ENCODE results near the gene DNMT1. TPM values are rescaled to one million over a fixed set of nuclear protein-coding genes. Genes with fewer than 3 reads are reported as not detected.

DNMT1 gene
- total RNA-seq, 1 experiment from 2014 or later = 136 TPM

DNA sequence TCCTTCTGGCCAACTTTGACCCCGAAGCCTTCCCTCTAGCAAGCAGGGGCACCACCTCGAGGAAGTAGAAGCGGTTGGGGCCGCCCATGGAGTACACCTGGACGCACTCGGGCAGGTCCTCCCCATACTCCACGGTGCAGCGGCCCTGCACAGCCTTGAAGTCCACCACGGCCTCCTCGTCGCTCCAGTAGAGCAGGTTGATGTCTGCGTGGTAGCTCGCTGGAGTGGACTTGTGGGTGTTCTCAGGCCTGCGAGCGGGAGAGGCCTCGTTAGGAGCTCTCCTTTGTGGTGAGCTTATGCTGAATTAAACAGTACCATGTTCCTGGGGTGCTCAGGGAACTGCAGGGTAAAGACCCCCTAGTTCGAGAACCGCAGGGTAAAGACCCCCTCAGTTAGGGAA is 52.8 kb downstream of the DNMT1 start:
- no peak for DNase-seq (ENCODE audit: low spot score)

DNA sequence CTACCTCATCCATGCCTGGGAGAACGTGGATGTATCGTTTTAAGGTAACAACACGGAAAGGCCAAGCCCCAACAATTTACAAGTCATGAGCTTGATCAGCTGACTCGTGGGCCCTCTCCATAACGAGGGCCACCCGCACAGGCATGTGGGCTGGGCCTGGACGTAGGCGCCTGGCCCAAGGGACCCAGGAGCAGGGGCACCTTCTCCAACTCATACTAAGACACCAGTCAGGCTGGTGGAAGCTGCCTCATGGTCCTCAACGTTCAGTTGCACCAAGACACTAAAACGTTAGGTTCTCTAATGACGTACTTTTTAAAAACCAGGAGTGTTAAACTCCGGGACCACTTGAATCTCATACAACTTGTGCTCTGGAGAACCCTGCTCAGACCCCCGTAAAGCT is 53.3 kb downstream of the DNMT1 start:
- DNase-seq (ENCODE audit: low spot score) = no peak

DNA sequence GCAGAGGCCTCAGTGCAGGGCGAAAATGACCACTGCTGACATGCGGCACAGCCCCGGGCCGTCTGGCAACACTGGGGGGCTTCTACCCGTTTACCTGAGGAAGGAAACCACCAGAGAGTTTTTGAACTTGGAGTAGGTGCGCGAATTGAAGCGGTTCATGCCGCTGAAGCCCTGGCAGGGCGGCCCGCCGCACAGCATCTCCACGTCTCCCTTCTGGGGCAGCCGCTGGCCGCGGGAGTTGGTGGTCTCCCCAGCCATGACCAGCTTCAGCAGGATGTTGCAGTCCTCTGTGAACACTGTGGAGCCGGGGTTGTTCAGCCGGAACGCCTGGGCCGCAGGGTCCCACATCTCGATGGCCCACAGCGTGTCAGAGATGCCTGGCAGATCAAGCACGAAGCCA is 54.8 kb downstream of the DNMT1 start:
- no peak for DNase-seq (ENCODE audit: low spot score)

DNA sequence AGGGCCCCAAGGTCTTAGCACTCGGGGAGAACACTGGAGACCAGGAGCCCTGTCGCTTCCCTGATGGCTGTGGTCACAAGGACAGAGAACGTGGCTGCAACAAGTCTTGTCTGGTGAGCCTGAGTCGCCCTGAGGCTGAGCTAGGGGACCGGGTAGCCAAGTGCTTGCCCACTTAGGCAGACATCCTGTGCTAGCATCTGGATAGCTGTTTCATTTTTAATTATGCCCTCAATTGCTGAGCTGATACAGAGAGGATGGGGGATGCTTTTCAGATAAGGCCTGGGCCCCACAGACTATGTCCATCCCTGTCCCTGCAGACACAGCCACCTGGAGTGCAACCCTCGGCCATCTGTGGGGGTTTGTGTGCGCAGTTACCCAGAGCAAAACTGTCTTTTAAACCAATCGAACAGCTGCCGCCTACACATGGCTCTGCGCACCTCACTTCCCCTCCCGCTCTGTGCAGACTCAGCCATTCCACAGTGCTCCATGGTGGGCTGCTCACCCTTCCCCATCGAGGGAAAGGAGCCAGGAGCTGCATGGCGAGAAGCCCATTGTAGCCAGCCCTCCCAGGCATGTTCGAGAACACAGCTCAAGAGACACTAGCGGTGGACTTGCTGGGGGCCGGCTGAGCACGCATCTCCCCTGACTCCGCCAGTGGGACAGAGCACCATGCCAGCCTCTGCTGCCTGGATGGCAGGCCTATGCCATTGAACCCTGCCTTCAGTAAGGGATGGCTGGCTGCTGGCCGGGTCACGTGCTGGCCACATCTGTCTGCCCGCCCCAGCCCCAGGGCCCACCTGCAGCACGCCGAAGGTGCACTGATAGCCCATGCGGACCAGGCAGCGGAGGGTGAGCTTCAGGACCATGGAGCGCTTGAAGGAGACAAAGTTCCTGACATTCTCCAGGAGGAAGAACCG is 55.6 kb downstream of the DNMT1 start:
- no peak for DNase-seq (ENCODE audit: low spot score)

DNA sequence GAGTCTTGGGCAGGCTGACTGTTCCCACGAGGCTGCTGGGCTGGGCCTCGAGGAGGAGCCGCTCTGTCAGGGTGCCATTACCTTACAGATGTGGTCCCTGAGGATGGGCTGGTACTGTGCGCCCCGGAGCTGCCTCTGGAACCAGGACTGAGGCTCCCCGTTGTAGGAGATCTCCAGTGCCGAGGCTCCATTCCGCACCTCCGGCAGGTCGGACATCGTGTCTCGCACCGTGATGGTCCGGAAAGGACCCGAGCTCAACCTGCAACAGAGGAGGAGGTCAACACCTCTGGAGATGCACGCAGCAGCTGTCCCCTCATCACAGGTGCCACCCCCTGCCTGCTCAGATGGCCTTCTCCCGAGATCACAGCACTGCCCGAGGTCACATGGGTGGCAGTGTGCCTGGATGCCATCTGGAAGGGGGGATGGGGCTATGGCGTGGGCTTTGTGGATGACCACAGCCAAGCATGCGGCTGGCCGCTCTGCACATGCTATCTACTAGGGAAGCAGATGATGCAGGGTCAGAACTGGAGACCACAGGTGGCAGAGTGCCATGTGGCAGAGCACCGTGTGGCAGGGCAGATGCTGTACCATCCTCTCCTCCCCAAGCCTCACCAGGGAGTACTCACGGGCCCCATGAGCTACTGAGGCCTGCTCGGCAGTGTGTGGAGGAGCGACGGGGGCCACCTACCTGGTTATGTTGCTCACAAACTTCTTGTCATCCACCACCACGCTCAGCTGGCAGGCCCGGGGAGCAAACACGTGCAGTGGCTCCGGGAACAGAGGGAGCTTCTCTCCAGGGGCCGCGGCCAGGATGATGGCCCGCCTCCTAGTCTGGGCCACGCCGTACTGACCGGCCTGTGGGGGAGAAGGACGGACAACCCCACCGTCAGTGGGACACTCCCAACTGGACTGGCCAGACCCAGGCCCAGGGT is 56.7 kb downstream of the DNMT1 start:
- DNase-seq (ENCODE audit: low spot score) = no peak

DNA sequence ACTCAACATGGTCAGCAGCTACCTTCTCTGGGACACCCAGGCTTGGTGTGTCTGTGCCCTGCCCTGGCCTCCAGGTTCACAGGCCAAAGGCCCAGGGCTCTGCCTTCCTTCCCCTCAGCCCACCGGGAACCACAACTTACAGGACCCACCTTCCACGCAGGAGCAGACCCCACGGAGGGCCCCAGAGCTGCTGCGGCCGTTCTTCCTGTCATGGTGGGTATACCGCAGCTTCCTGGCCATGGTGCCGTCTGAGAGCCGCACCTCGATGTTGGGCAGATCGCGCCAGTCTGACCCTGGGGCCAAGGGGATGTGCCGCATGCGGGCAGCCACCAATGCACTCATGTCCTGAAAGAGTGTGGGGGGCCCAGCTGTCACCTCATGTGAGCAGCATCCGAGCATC is 57.8 kb downstream of the DNMT1 start:
- DNase-seq (ENCODE audit: low spot score) = no peak

DNA sequence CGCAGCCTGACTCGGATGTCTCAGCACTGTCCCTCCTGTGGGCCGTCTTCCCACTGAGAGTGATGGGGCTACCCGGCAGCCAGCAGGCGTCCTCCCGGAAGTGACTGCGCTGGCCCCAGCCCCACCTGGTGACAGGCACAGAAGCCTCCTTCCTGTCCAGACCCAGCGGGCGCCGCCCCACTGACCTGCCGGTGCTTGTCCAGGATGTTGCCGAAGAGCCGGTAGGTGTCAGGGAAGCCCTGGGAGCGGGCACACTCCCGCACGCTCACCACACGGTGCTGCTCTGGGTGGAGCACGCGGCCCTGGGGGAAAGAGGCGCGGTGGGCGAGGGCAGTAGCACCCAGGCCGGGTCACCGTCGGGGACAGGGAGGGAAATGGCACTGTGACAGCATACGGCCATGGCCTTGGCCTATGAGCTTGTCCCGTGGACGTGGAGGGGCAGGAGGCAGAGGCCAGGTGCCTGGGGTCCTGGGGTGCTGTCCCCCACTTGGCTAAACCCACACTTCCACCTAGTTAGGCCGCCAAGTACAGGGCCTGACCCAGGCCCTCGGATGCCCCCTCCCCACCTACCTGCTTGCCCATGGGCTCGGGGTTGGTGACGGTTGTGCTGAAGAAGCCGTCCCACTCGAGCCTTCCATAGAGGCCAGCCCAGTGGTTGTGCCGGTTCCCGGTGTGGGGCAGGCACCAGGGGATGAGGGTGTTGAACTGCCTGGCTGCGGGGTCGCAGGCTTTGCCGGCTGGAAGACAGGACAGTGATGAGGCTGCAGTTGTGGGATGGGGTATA is 59.0 kb downstream of the DNMT1 start:
- DNase-seq (ENCODE audit: low spot score) = no peak

DNA sequence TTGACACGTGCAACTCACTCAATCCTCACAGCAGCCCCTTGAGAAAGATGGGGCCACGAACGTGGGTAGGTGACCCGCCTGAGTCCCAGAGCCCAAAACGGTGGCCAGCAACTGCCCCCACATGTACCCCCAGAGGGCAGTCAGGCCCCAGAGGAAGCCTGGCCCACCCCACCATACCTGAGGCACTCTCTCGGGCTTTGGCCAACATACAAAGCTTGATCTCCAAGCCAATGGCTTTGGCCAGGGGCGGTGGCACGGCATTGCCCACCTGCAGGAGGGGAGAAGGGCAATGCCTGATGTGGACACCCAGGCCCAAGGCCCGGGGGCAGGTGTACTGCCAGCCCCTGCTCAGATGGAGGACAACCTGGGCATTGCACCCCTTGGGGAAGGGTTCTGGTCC is 60.7 kb downstream of the DNMT1 start:
- DNase-seq (ENCODE audit: low spot score) = no peak

DNA sequence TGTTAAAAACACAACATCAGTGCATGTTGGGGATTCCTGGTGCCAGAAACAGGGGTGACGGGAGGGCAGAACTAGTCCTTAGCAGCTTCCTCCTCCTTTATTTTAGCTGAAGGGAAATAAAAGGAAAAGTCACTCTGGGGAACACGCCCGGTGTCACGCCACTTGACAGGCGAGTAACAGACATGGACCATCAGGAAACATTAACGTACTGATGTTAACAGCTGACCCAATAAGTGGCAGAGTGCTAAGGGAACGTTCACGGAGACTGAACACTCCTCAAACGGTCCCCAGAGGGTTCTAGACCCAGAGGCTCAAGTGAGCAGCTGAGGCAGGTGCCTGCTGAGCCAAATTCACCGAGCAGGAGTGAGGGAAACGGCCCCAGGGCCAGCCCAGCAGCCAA is 61.2 kb downstream of the DNMT1 start:
- no peak for DNase-seq (ENCODE audit: low spot score)

DNA sequence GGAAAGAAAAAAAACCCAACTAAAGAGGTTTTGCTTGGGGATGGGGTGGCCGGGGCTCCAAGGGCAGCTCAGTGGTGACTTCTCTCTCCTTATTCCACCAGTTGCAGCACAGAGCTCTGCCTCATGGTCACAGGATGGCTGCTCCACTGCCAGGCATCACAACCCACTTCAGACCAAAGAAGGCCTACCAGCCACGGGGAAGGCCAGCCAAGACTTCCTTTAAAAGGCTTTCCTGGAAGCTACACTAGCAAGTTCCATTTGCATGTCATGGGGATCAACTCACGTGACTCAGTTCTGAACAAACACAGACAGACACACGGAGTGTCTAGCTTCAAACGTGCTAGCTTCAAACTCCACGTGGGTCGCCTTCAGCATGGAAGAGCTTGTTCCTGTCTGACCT is 61.8 kb downstream of the DNMT1 start:
- no peak for DNase-seq (ENCODE audit: low spot score)

DNA sequence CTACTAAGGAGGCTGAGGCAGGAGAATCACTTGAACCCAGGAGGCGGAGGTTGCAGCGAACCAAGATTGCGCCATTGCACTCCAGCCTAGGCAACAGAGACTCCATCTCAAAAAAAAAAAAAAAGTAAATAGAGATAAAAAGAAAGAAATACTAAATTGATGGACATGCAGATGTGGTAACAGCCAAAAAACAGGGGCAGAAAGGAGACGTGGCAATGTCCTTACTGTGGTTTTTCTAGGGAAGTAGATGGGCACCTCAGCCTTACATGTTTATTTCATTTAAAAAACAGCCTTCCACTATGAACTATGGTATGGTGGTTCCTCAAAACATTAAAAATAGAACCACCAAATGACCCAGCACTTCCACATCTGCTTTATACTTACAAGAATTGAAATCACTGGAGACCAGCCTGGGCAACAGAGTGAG is 68.5 kb downstream of the DNMT1 start:
- DNase-seq (ENCODE audit: low spot score) = no peak

DNA sequence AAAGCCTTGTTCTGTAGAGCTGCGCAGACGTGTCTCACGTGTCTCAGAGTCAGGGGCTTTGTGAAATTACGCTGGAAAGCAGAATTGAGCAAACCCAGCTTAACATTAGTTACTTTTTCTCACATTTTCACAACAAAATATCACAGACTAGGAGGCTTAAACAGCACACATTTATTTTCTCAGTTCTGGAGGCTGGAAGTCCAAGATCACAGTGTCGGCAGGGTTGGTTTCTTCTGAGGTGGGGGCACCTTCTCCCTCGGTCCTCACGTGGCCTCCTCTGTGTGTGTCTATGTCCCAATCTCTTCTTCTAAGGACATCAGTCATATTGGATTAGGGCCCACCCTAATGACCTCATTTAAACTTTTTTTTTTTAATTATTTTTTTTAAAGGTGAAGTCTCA is 70.3 kb downstream of the DNMT1 start:
- no peak for DNase-seq (ENCODE audit: low spot score)

DNA sequence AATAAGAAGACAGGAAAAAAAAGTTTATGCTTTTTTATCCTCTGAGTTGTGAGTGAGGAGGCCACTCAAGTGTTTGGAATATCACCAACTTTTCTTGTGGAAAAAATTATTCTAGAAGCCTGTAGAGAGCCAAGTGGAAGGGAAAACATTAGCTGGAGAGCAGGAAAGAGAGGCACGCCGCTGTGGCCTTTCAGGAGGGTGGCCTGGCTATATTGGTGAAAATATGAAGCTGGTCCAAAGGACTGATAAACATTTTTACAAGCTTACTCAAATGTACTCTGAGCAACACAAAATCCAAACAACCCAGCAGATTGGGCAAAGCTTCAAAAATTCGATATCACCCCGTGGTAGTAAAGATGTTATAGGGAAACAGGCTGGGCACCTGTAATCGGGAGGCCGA is 72.7 kb downstream of the DNMT1 start:
- no peak for DNase-seq (ENCODE audit: low spot score)

DNA sequence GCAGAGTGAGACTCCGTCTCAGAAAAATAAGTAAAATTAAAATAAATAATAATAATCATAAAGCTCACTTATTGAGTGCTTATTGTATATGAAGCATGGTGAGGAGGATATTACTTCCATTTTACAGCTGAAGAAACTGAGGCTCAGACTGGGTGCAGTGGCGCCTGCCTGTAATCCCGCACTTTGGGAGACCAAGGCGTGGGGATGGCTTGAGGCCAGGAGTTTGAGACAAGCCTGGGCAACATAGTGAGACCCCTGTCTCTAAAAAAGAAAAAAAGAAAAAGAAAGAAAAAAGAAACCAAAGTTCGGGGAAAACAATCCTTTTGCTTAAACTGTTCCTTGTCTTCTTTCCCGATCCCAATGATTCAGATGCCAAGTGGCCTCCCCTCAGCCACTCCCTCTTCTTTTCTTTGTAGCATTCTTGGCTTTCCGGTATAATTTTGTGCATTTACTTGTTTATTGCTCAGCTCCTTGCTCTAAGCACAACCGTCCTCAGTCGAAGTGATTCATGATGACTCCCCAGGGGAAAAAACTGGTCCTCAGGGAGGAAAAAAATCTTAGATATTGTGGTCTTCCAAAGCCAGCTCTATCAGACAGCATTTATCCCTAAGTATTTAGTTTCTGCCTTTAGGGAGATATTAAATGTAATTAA is 74.1 kb downstream of the DNMT1 start:
- no peak for DNase-seq (ENCODE audit: low spot score)

DNA sequence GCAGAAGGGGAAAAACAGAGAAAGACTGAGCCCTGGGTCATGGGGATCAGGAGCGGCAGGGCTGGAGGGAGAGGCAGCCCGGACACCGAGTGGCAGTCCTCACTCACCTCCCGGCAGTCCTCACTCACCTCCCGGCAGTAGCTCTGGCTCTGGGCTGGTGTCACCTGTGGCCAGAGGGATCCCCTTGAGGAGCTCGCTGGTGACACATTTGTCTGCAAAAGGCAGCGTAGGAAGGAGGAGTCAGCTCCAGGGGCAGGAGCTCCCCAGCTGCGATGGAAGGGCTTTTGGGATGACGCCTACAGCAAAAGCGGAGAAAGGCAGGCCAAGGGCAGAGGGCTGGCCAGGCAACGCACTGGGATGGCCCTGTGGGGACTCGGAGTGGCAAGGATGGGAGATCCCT is 75.8 kb downstream of the DNMT1 start:
- no peak for DNase-seq (ENCODE audit: low spot score)

DNA sequence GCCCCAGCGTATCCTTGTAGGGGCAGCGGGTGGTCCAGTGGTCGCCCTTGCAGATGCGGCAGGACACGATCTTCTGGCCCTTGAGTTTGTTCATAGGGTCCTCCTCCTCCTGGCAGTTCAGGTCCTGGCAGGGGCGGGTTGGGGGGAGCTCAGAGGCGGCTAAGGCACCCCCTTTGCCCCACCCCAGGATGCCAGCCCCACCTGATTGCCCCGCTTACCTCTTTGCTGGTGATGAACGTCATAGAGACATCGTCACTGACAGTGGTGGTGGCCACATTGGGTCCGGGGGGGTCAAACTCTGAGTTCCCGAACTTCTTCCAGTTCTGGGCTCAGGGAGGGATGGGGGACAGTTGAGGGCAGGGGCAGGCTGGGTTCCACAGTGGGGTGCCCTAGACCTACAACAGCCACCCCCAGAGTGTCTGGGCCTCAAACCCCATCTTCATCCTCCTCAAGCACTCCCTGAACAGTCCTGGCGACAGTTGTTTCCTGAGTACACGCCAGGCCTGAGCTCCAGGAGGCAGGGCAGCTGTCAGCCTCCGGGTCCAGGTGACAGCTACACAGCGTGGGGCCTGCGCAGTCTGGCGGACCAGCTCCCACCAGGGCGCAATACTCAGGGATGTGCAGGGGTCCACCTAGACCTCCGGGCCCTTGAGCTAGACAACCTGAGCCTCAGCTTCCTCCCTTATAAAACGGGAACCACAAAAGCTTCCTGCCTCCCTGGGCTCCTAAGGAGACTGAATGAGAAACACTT is 77.7 kb downstream of the DNMT1 start:
- DNase-seq (ENCODE audit: low spot score) = no peak

DNA sequence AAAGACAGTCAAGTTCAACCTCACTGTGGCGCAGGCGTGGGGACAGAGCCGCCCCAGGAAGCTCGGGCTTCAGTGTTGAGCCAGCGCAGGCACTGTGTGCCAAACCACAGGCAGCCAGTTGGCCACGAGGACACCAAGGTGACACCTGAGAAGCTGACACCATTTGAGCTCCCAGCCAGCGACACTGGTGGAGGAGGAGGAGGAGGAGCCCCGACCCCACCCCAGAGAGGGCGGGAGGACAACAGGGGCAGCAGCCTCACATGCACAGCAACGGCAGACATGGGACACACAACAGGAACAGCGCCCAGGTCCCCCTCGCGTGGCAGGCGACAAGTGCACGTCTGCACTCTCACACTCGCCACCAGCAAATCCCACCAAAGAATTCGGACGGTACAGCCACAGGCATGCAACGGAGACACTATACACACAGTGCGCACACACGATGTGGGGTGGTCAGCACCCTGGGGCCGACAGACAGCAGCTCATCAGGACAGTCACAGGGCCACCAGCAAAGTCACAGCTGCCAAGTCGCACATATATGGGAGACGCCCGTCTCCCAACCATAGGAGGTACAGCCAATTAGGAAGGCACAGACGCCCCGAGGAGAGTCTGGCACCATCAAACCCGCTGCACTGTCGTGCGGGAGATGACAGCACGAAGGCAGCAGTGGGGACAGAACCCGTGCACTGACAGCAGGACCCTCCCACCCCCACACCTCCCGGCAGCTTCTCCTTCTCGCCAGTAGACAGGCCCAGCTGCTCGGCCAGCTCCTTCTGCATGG is 78.5 kb downstream of the DNMT1 start:
- DNase-seq (ENCODE audit: low spot score) = no peak

DNA sequence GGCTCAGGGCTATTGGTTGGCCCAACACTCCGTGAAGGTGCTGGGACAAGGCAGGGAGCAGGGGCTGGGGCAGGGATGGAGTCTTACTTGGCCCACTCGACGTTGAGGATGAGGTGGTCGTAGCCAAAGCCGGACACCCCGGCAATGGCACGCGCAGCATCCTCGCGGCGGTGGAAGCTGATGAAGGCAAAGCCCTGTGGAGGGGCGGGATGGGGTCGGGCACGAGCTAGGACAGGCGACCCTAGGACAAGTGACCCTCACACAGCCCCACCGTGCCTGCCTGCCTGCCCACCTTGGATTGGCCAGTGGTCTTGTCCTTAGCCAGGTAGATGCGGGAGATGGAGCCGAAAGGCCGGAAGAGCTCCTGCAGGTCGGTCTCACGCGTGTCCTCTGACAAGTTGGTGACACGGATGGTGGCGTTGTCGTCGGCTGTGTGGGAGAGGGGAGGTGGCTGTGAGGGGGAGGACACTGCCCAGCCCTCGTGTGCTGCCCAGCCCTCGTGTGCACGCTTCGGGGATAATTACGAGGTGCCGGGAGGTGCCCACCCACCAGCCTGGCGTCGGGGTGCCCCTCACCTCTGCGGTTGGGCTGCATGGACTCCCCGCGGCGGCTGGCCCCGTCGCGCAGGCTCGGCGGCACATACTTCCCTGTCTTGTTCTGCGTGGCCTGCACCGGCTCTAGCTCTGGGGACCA is 79.2 kb downstream of the DNMT1 start:
- DNase-seq (ENCODE audit: low spot score) = no peak

All from HT-29 (cell line).